Pancreas (tissue), 10 donors: ENCODE measurements around the gene PIK3IP1. TPM values are rescaled to one million over a fixed set of nuclear protein-coding genes. Genes with fewer than 3 reads are reported as not detected.
"Not testable (repeated sequence)": the region's sequence is repeated elsewhere in the genome, so short reads cannot be mapped to it uniquely, and the experiment has no call there.

Experiments
- ATAC-seq, 4 donors: fragments of 200-7000 bp; cut with Tn5 transposase; one replicate each; pipeline versions ENCODE4 v1.8.0 to v1.9.1; 2020; ENCODE audit warnings: mild to moderate bottlenecking in 4 of 4, moderate library complexity in 4 of 4
- DNase-seq, 6 donors: peaks; one replicate each; pipeline ENCODE4 v3.0.0-alpha.2; 2020
- FAIRE-seq: peaks from 2 replicates; lab custom pipeline; 2012; peaks lifted over from hg19 to GRCh38; lab: Jason Lieb, UNC
- H3K27ac ChIP-seq, 4 donors: fragments of 200-600 bp; sonication (generic); 1 replicate in 3 of 4; 2 replicates in 1 of 4; pipeline versions ENCODE4 v1.5.0 to v1.8.0; 2020
- H3K27me3 ChIP-seq, 4 donors: fragments of 200-600 bp; one replicate each; pipeline ENCODE4 v1.8.0; 2021
- H3K36me3 ChIP-seq, 3 donors: fragments of 200-600 bp; sonication (generic) in 1 of 3; one replicate each; pipeline versions ENCODE4 v1.5.0 to v1.8.0; 2020 to 2021
- H3K4me1 ChIP-seq, 3 donors: fragments of 200-600 bp; one replicate each; pipeline ENCODE4 v1.8.0; 2021
- H3K4me3 ChIP-seq, 4 donors: fragments of 200-600 bp; sonication (generic) in 2 of 4; one replicate each; pipeline versions ENCODE4 v1.5.0 to v1.8.0; 2020 to 2021
- H3K9me3 ChIP-seq, 4 donors: fragments of 200-600 bp; one replicate each; pipeline ENCODE4 v1.8.0; 2021
- CTCF ChIP-seq, 4 donors: fragments of 200-600 bp; sonication (generic) in 3 of 4; IDR thresholded peaks; one replicate each; pipeline versions ENCODE4 v1.5.0 to v1.8.0; 2021; ENCODE audit warnings: antibody characterized with exemption in 4 of 4
- WGBS, 2 donors: extraction: QIAGEN DNeasy Blood & Tissue Kit; methylation state at CpG; one replicate each; pipeline ENCODE4 v1.1.7; 2013; 5-methylcytosine and 5-hydroxymethylcytosine counted together
- intact Hi-C, 3 donors: fragments of 100-400 bp; cut with DNase I; formaldehyde crosslinking; loops; one replicate each; pipeline versions ENCODE4 v1.11.1 to v1.14.2; 2022
- polyA plus RNA-seq, 2 donors: library from polyadenylated mRNA; stranded (reverse); fragments of 200-250 nt; gene quantifications; one replicate each; pipeline ENCODE4 v1.2.3, GENCODE V29; 2013
- total RNA-seq, 6 donors: library from RNA; stranded (reverse); fragmentation: NEBNext Ultra II Directional in 4 of 6; extraction: Animal tissue kit (Norgen Biotek cat#: 25700) in 4 of 6; gene quantifications; one replicate each; pipeline versions ENCODE4 v1.2.1 to v1.2.4, GENCODE V29; 2021 to 2023
- donor health status: healthy with polysubstance abuse.
- donor health status: DM: no; HTN: no; CAD: no; lungs with moderate emphysema.
- donor health status: DM: no; HTN: no; CAD: no.
- donor health status: control.
- donor health status: control.
- donor health status: Bipolar disorder and iron deficiency.
- donor health status: DM: yes; HTN: yes; CAD: no.
- donor health status: DM: no; HTN: no; CAD: no.
- donor health status: DM: no; HTN: no; CAD: no.
- donor health status: DM: yes; HTN: yes; CAD: no.

The PIK3IP1 gene
- total and polyA plus RNA-seq, 8 donors: 2.4 to 24.5 (median 5.7) TPM

- Histone ChIP-seq H3K36me3 (no peaks in the 10 kb centered on the region), H3K4me1 (no peaks in the 10 kb centered on the region), H3K9me3 (no peaks in the 10 kb centered on the region), H3K27me3 (no peaks in the 10 kb centered on the region), H3K4me3 (no peak overlapping the region), H3K27ac (no peak overlapping the region)
- intact Hi-C loops: no loop called here
- ATAC-seq (peak in 1 of 4 donors; percentile 18), DNase-seq (no peak), FAIRE-seq (no peak)
- TF ChIP-seq CTCF (IDR thresholded peaks at IDR 0.05): no peak
- 67 to 68% methylated on average over 6 of the region's 6 CpGs for WGBS, 2 donors
Measured at GRCh38 chr22:31239771-31240370, 52.4 kb downstream of the PIK3IP1 start.

- intact Hi-C loops: no loop called here
Measured at GRCh38 chr22:31238057-31238456, 54.2 kb downstream of the PIK3IP1 start.

GRCh38 chr22:31236044-31236443 is 56.2 kb downstream of the PIK3IP1 start:
- intact Hi-C loops, H3K9me3 ChIP-seq, H3K27ac ChIP-seq, FAIRE-seq, DNase-seq, H3K4me3 ChIP-seq, H3K36me3 ChIP-seq, ATAC-seq, H3K27me3 ChIP-seq: not testable (repeated sequence)
- WGBS, 2 donors: 96 to 100% methylated on average over 4 of the region's 4 CpGs
- H3K4me1 ChIP-seq: peaks cover under 1 to 13% (median 2%) of the 10 kb centered on the region in 3 donors

More at GRCh38 chr22:31238057-31238456, 54.2 kb downstream of the PIK3IP1 start:
- no peak for ATAC-seq
- Histone ChIP-seq H3K4me1 (peaks cover 0 to 4% (median 0%) of the 10 kb centered on the region in 3 donors), H3K9me3 (no peaks in the 10 kb centered on the region), H3K36me3 (no peaks in the 10 kb centered on the region), H3K27ac (no peak overlapping the region), H3K4me3 (no peak overlapping the region), H3K27me3 (no peaks in the 10 kb centered on the region)
- no peak for DNase-seq
- WGBS, 2 donors: 92 to 100% methylated on average over 1 of the region's 1 CpG
- TF ChIP-seq CTCF (IDR thresholded peaks at IDR 0.05): no peak
- FAIRE-seq: no peak

GRCh38 chr22:31235081-31235480 is 57.2 kb downstream of the PIK3IP1 start:
- no peaks in the 10 kb centered on the region for H3K36me3 ChIP-seq
- no peaks in the 10 kb centered on the region for H3K9me3 ChIP-seq
- FAIRE-seq (no peak), DNase-seq (no peak), ATAC-seq (no peak)
- no peak overlapping the region for H3K4me3 ChIP-seq
- WGBS, 2 donors: 80 to 90% methylated on average over 3 of the region's 3 CpGs
- H3K27ac ChIP-seq: no peak overlapping the region
- H3K27me3 ChIP-seq: no peaks in the 10 kb centered on the region
- no peak for TF ChIP-seq CTCF (IDR thresholded peaks at IDR 0.05)
- intact Hi-C loops: no loop called here
- peaks cover 11 to 22% (median 11%) of the 10 kb centered on the region in 3 donors for H3K4me1 ChIP-seq

GRCh38 chr22:31233001-31233400 is 59.3 kb downstream of the PIK3IP1 start:
- intact Hi-C loops: no loop called here
- no peaks in the 10 kb centered on the region for H3K9me3 ChIP-seq
- no peaks in the 10 kb centered on the region for H3K36me3 ChIP-seq
- H3K27ac ChIP-seq: no peak overlapping the region
- no peaks in the 10 kb centered on the region for H3K27me3 ChIP-seq
- no peak for FAIRE-seq
- DNase-seq: no peak
- H3K4me1 ChIP-seq: peaks cover 20 to 42% (median 25%) of the 10 kb centered on the region in 3 donors
- no peak for ATAC-seq
- no peak for TF ChIP-seq CTCF (IDR thresholded peaks at IDR 0.05)
- no peak overlapping the region for H3K4me3 ChIP-seq
- WGBS, 2 donors: 89 to 94% methylated on average over 3 of the region's 3 CpGs

Other genes with a start within 250 kb of the PIK3IP1 start
- gene SMTN, start 211.2 kb downstream of the PIK3IP1 start, total RNA-seq: 10 to 100 TPM; 25.5 to 51.2 (median 37.7) TPM
- 10 to 100 TPM; 68.1 to 77.4 TPM for gene SMTN, start 211.2 kb downstream of the PIK3IP1 start, polyA plus RNA-seq
- 10 to 100 TPM; 46.1 to 62.4 (median 54.4) TPM for gene SELENOM, start 184.9 kb downstream of the PIK3IP1 start, total RNA-seq
- gene SELENOM, start 184.9 kb downstream of the PIK3IP1 start, polyA plus RNA-seq: 100 to 1,000 TPM; 118 TPM
- gene INPP5J, start 169.5 kb downstream of the PIK3IP1 start, total RNA-seq: 10 to 100 TPM in 2 of 6 donors, 1 to 10 TPM in 4; 4.5 to 12.7 (median 8.2) TPM
- gene INPP5J, start 169.5 kb downstream of the PIK3IP1 start, polyA plus RNA-seq: 10 to 100 TPM; 23.0 to 25.0 TPM
- not detected for gene PLA2G3, start 152.0 kb downstream of the PIK3IP1 start, total RNA-seq
- under 1 TPM in 1 of 2 donors, not detected in 1; 0.02 TPM for gene PLA2G3, start 152.0 kb downstream of the PIK3IP1 start, polyA plus RNA-seq
- 10 to 100 TPM in 5 of 6 donors, 1 to 10 TPM in 1; 9.5 to 19.6 (median 14.0) TPM for gene RNF185, start 132.3 kb downstream of the PIK3IP1 start, total RNA-seq
- gene RNF185, start 132.3 kb downstream of the PIK3IP1 start, polyA plus RNA-seq: 10 to 100 TPM in 1 of 2 donors, 1 to 10 TPM in 1; 9.4 to 18.9 TPM
- 10 to 100 TPM; 21.1 to 34.9 (median 27.7) TPM for gene LIMK2, start 80.2 kb downstream of the PIK3IP1 start, total RNA-seq
- 10 to 100 TPM; 20.5 to 25.2 TPM for gene LIMK2, start 80.2 kb downstream of the PIK3IP1 start, polyA plus RNA-seq
- gene PATZ1, start 53.9 kb upstream of the PIK3IP1 start, total RNA-seq: 10 to 100 TPM; 12.0 to 28.6 (median 16.7) TPM
- gene PATZ1, start 53.9 kb upstream of the PIK3IP1 start, polyA plus RNA-seq: 10 to 100 TPM; 21.6 to 30.2 TPM
- gene DRG1, start 107.1 kb upstream of the PIK3IP1 start, total RNA-seq: 10 to 100 TPM; 26.4 to 35.3 (median 30.2) TPM
- 10 to 100 TPM; 32.8 to 38.7 TPM for gene DRG1, start 107.1 kb upstream of the PIK3IP1 start, polyA plus RNA-seq
- 10 to 100 TPM in 4 of 6 donors, 1 to 10 TPM in 2; 8.8 to 15.3 (median 10.7) TPM for gene EIF4ENIF1, start 197.4 kb upstream of the PIK3IP1 start, total RNA-seq
- 1 to 10 TPM; 6.9 to 9.5 TPM for gene EIF4ENIF1, start 197.4 kb upstream of the PIK3IP1 start, polyA plus RNA-seq
- 10 to 100 TPM; 10.8 to 26.0 (median 13.7) TPM for gene SFI1, start 204.0 kb upstream of the PIK3IP1 start, total RNA-seq
- gene SFI1, start 204.0 kb upstream of the PIK3IP1 start, polyA plus RNA-seq: 10 to 100 TPM; 58.9 to 60.3 TPM